AG04449 (cell line): ENCODE results near the gene NELL2.

Experiments used
- CTCF ChIA-PET: fragments of 350-600 bp; formaldehyde crosslinking; extraction: SDS; loops from one replicate; lab custom pipeline; 2021; ENCODE audit warnings: antibody characterized with exemption; lab: Yijun Ruan, JAX
- POLR2A ChIA-PET: fragments of 400-600, 350-600 bp; formaldehyde crosslinking; extraction: SDS; loops from one replicate; lab custom pipeline; 2020; ENCODE audit warnings: antibody characterized with exemption, inconsistent platforms; lab: Yijun Ruan, JAX
- DNase-seq: peaks from one replicate; pipeline ENCODE4 v3.0.0-alpha.2; 2010; ENCODE audit warnings: low read depth, low spot score
- H3K4me3 ChIP-seq: 2 replicates; pipeline ENCODE4 v1.5.1; 2011; ENCODE audit warnings: low read depth, mild to moderate bottlenecking, control low read depth, low read length
- CTCF ChIP-seq: IDR thresholded peaks from one replicate; pipeline ENCODE4 v1.5.1; 2011; ENCODE audit warnings: mild to moderate bottlenecking, moderate library complexity, low read length, control low read depth, inconsistent platforms; ENCODE audit not compliant: insufficient read depth; ENCODE audit errors: missing control alignments

The NELL2 gene

GRCh38 chr12:44775901-44776300 is 100.2 kb downstream of the NELL2 start:
- no peak overlapping the region for H3K4me3 ChIP-seq
- no peak for DNase-seq
- CTCF ChIA-PET: interaction anchor here (1.4 to 2.0 kb wide), 2 partner anchors 154 to 782 kb away, joined by 3 to 7 read pairs; no protein-coding TSS in a partner anchor
- POLR2A ChIA-PET: no interaction called here
- no peak for TF ChIP-seq CTCF

- TF ChIP-seq CTCF: peak; percentile 74
- no peak overlapping the region for H3K4me3 ChIP-seq
- ChIA-PET CTCF (interaction anchor here (1.4 to 2.0 kb wide), 3 partner anchors 22 to 781 kb away, joined by 3 to 7 read pairs (median 5); no protein-coding TSS in a partner anchor), POLR2A (no interaction called here)
- no peak for DNase-seq
These were observed 101.2 kb downstream of the NELL2 start for GRCh38 chr12:44774815-44775411.

- no peak overlapping the region for H3K4me3 ChIP-seq
- ChIA-PET CTCF (no interaction called here), POLR2A (no interaction called here)
- no peak for TF ChIP-seq CTCF
- no peak for DNase-seq
These were observed 104.6 kb downstream of the NELL2 start for GRCh38 chr12:44771485-44772021.

- no peak overlapping the region for H3K4me3 ChIP-seq
- TF ChIP-seq CTCF: no peak
- CTCF ChIA-PET: no interaction called here
- no peak for DNase-seq
- POLR2A ChIA-PET: no interaction called here
These were observed 110.3 kb downstream of the NELL2 start for GRCh38 chr12:44765796-44766195.

GRCh38 chr12:44763021-44763420 is 113.1 kb downstream of the NELL2 start:
- CTCF ChIA-PET: no interaction called here
- no peak overlapping the region for H3K4me3 ChIP-seq
- TF ChIP-seq CTCF: no peak
- POLR2A ChIA-PET: no interaction called here
- no peak for DNase-seq

GRCh38 chr12:44759289-44759688 is 116.8 kb downstream of the NELL2 start:
- no peak for DNase-seq
- H3K4me3 ChIP-seq: no peak overlapping the region
- CTCF ChIA-PET: no interaction called here
- POLR2A ChIA-PET: no interaction called here
- TF ChIP-seq CTCF: no peak
